SU-DHL-6 (cell line): Measurements from ENCODE around the gene COG4.

Experiments
- CTCF ChIP-seq: fragments of 200-600 bp; sonication (generic); IDR thresholded peaks from one replicate; pipeline ENCODE4 v1.5.1; 2017; ENCODE audit warnings: antibody characterized with exemption, mild to moderate bottlenecking, low read length, moderate library complexity; ENCODE audit not compliant: insufficient read depth, poor library complexity, severe bottlenecking
- EZH2phosphoT487 ChIP-seq: fragments of 200-600 bp; sonication (generic), shearing (Covaris generic); conservative IDR thresholded peaks from 2 replicates; pipeline ENCODE4 v1.6.1; 2018; ENCODE audit warnings: mild to moderate bottlenecking, antibody characterized with exemption, low read length, moderate library complexity, mixed read lengths

GRCh38 chr16:70457446-70458166, 65.7 kb downstream of the COG4 start:
- TF ChIP-seq CTCF (no peak), EZH2phosphoT487 (no peak)
